GM12875 (cell line): ENCODE measurements around the gene CAMTA2.

ENCODE experiments used
- H3K4me3 ChIP-seq: one replicate; pipeline ENCODE4 v1.5.1; 2011; ENCODE audit warnings: low read depth, low read length, control low read depth
- CTCF ChIP-seq: IDR thresholded peaks from 2 replicates; pipeline ENCODE4 v1.5.1; 2011; ENCODE audit warnings: low read depth, mild to moderate bottlenecking, control low read depth, inconsistent platforms, low read length, moderate library complexity, borderline replicate concordance; ENCODE audit not compliant: insufficient read depth

The CAMTA2 gene, protein sequence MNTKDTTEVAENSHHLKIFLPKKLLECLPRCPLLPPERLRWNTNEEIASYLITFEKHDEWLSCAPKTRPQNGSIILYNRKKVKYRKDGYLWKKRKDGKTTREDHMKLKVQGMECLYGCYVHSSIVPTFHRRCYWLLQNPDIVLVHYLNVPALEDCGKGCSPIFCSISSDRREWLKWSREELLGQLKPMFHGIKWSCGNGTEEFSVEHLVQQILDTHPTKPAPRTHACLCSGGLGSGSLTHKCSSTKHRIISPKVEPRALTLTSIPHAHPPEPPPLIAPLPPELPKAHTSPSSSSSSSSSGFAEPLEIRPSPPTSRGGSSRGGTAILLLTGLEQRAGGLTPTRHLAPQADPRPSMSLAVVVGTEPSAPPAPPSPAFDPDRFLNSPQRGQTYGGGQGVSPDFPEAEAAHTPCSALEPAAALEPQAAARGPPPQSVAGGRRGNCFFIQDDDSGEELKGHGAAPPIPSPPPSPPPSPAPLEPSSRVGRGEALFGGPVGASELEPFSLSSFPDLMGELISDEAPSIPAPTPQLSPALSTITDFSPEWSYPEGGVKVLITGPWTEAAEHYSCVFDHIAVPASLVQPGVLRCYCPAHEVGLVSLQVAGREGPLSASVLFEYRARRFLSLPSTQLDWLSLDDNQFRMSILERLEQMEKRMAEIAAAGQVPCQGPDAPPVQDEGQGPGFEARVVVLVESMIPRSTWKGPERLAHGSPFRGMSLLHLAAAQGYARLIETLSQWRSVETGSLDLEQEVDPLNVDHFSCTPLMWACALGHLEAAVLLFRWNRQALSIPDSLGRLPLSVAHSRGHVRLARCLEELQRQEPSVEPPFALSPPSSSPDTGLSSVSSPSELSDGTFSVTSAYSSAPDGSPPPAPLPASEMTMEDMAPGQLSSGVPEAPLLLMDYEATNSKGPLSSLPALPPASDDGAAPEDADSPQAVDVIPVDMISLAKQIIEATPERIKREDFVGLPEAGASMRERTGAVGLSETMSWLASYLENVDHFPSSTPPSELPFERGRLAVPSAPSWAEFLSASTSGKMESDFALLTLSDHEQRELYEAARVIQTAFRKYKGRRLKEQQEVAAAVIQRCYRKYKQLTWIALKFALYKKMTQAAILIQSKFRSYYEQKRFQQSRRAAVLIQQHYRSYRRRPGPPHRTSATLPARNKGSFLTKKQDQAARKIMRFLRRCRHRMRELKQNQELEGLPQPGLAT

DNA sequence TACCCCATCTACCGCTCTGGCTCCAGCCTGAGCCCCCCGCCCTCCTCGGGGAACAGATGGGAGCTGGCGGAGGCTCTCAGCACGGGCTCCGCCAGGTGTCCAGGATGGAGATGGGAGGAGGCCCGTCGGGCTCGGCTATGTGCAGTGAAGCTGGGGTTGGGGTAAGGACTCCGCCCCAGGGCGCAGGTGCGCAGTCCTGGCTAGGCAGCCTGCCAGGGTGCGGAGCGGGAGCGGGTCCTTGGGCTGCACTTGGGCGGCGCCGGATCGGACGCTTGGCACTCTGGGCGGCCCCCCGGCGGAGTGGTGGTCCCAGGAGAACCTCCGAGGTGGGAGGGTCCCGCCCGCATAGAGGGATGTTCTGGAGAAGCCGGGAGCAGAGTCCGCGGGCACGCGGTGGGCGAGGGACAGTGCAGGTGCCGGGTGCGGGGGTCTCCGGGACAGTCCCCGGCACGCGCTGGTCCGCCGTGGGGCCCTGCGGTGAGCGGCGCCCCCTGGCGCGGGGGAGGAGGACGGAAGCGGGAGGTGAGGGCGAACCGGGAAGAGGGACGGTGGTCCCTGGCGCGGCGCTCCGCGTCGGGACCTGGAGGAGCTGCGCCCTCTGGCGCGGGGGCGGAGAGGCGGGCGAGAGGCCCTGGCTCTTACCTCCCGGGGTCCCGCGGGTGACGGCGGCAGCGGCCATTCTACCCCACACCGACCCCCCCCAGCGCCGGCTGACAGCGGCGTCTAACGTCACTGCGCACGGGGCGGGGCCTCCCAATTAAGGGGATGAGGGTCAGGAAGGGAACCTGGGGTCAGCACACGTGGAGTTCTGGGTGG is at the start of gene CAMTA2:
Gene CAMTA2, minus strand, starts transcription at position 725 of the 816 bp plus-strand sequence. CDS start 1,453 bp downstream, outside the sequence.
- H3K4me3 ChIP-seq, result peak within 1 kb of the TSS; percentile 100
- TF ChIP-seq CTCF, result peak; percentile 80

DNA sequence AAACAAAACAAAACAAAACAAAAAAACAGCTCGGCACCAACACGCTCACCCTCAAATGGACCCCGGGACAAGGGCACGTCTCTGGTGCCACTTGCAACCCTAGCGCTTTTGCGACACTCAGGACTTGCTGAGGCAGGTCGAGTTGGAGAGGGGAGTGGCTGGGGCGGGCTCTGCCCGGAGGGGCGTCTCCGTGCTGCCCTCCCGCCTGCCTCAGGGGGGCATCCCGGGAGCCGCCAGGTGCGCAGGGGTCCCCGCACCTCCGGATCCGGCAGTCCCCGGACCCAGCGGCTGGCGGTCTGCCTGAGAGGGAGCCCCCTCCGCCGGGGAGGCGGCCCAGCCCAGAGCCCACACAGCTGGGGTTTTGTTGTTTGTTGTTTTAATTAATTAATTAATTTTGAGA is 47.8 kb upstream of the CAMTA2 start, which contains the start of gene SLC52A1:
Gene SLC52A1, minus strand, starts transcription at position 112 of the 400 bp plus-strand sequence. CDS start 820 bp downstream, outside the sequence.
- H3K4me3 ChIP-seq, result no peak within 1 kb of the TSS
- no peak for TF ChIP-seq CTCF

GRCh38 chr17:5034651-5035050 is 47.2 kb upstream of the CAMTA2 start:
- no peak overlapping the region for H3K4me3 ChIP-seq
- no peak for TF ChIP-seq CTCF

DNA sequence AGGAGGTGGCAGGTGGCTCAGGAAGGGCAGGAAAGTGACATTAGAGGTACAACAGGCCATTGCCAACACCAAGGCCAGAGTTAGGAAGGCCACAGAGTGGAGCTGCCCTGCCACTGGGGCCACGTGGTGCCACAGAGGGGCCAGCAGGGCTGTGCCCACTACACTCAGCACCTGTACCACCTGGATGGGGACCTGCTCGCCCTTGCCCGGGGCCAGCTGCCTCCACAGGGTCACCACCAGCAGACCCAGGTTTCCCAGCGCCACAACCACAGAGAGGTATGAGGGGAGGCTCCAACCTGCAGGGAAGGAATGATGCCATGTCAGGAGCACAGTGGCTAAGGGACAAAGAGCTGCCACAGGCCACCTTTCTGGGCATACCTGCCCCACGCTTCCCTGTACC is 46.6 kb upstream of the CAMTA2 start:
- H3K4me3 ChIP-seq, result no peak overlapping the region
- TF ChIP-seq CTCF, result no peak

- 0 out of 2 replicates have a peak, but pooled peaks have one; percentile 1 for TF ChIP-seq CTCF
- H3K4me3 ChIP-seq, result no peak overlapping the region
These were observed 46.0 kb upstream of the CAMTA2 start for GRCh38 chr17:5033352-5034015.
